ENCODE measurements around the gene TEX52. TPM values are rescaled to one million over a fixed set of nuclear protein-coding genes. Genes with fewer than 3 reads are reported as not detected.

Gene TEX52
- total and polyA plus RNA-seq, 2 experiments from 2014 or later, result not detected

GRCh38 chr12:2820432-2820831, 36.4 kb downstream of the TEX52 start:
- no peak overlapping the region for H3K27ac ChIP-seq
- H3K9me3 ChIP-seq (ENCODE audit: low read depth), result no peaks in the 10 kb centered on the region
- no peak for DNase-seq (ENCODE audit: low read depth in 1 of 2, low spot score in 1 of 2)
- no peaks in the 10 kb centered on the region for H3K4me1 ChIP-seq (ENCODE audit: low read depth)
- TF ChIP-seq CTCF (IDR thresholded peaks at IDR 0.05; ENCODE audit: low read depth, low read length), result no peak
- peaks cover 38% of the 10 kb centered on the region for H3K36me3 ChIP-seq
- H3K27me3 ChIP-seq, result no peaks in the 10 kb centered on the region
- no peak overlapping the region for H3K4me3 ChIP-seq

GRCh38 chr12:2819810-2820209, 37.0 kb downstream of the TEX52 start:
- no peak for DNase-seq (ENCODE audit: low read depth in 1 of 2, low spot score in 1 of 2)
- Histone ChIP-seq H3K27me3 (no peaks in the 10 kb centered on the region), H3K9me3 (ENCODE audit: low read depth) (no peaks in the 10 kb centered on the region), H3K4me3 (no peak overlapping the region), H3K36me3 (peaks cover 34% of the 10 kb centered on the region), H3K27ac (no peak overlapping the region), H3K4me1 (ENCODE audit: low read depth) (no peaks in the 10 kb centered on the region)
- TF ChIP-seq CTCF (IDR thresholded peaks at IDR 0.05; ENCODE audit: low read depth, low read length), result no peak

DNA sequence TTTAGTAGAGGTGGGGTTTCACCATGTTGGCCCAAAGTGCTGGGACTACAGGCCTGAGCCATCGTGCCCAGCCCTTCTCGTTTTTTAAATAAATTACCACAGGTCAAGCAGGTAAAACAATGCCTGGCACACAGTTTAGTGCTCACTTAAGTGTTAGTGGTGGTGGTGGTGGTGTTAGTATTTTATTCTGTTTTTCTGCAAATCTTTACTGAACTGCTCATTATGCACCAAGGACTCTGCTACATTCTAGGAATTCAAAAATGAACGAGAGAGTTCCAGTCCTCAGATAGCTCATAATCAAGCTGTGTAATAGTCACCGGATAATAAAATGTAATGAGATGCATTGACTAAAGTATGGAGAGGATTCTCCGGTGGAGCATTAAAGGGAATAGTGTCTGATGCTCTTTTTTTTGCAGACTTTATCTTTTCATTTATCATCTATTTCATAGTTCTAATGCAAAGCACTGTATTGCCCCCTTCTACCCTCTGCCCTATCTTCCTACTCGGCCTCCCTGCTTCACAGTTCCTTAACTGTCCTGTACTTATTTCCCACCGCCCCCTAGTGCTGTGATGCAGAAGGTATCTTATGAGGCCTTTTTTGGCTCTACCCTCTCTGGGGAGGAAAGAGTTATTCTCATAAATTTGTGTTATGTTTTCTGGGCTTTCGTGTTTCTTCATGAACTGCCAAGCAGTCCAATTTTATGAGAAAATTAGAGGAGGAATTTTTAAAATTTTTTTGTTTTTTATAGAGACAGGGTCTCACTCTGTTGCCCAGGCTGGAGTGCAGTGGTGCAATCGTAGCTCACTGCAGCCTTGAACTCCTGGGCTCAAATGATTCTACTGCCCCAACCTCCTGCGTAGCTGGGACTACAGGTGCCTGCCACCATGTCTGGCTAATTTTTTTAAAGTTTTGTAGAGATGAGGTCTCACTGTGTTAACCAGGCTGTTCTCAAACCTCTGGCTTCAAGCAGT, 43.3 kb downstream of the TEX52 start:
- Histone ChIP-seq H3K4me1 (ENCODE audit: low read depth) (peaks cover 9% of the 10 kb centered on the region), H3K36me3 (peaks cover 12% of the 10 kb centered on the region), H3K27ac (peak overlapping the region; percentile 96), H3K27me3 (no peaks in the 10 kb centered on the region), H3K4me3 (peak overlapping the region; percentile 64), H3K9me3 (ENCODE audit: low read depth) (no peaks in the 10 kb centered on the region)
- DNase-seq (ENCODE audit: low read depth in 1 of 2, low spot score in 1 of 2), result peak; percentile 73 to 80
- peak; percentile 77 for TF ChIP-seq CTCF (IDR thresholded peaks at IDR 0.05; ENCODE audit: low read depth, low read length)

DNA sequence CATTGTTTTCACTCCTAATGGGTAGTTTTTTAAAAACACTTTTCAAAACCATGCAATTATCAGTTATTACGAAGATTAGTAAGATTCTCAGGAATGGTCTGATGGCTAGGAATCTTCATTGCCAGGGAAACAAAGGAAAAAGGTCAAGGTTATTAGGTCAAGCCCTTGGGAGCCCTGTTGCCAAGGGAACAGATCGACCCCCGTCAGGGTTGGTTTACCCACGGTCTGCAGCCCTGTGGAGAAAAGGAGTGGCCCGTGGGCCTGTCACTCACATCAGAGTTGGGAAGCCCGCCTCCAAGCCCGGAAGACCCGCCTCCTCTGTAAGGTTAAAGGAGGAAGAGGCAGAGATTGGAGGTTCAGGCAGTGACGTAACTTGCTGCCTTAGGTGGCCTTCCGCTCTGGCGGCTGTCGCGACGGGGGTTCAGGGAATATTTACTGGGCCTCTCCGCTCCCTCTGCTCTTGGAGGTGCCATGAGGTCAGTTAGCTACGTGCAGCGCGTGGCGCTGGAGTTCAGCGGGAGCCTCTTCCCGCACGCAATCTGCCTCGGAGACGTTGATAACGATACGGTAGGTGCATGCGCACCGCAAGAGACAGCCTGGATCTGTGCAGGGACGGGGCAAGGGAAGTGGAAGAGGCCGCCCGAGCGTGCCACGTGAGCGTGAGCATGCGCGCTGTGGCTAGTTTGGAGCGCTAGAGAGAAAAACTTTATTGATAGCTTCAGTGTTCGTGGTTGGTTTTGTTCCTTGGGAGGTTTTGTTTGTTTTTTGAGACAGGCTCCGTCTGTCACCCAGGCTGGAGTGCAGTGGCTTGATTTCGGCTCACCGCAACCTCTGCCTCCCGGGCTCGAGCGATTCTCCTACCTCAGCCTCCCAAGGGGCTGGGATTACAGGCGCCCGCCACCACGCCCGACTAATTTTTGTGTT, 44.3 kb downstream of the TEX52 start, which contains the start of gene ITFG2:
Gene ITFG2 (plus strand): TSS at position 379 of the 924 bp plus-strand sequence. CDS start 93 bp downstream, at position 472.
- peaks cover 4% of the 10 kb centered on the region for H3K36me3 ChIP-seq
- peak; percentile 99 for DNase-seq (ENCODE audit: low read depth in 1 of 2, low spot score in 1 of 2)
- no peaks in the 10 kb centered on the region for H3K27me3 ChIP-seq
- peaks cover 9% of the 10 kb centered on the region for H3K4me1 ChIP-seq (ENCODE audit: low read depth)
- no peak for TF ChIP-seq CTCF (IDR thresholded peaks at IDR 0.05; ENCODE audit: low read depth, low read length)
- no peaks in the 10 kb centered on the region for H3K9me3 ChIP-seq (ENCODE audit: low read depth)
- H3K27ac ChIP-seq, result peak within 1 kb of the TSS; percentile 96
- H3K4me3 ChIP-seq, result peak within 1 kb of the TSS; percentile 64

- H3K27ac ChIP-seq, result no peak overlapping the region
- peaks cover 9% of the 10 kb centered on the region for H3K4me1 ChIP-seq (ENCODE audit: low read depth)
- no peaks in the 10 kb centered on the region for H3K27me3 ChIP-seq
- H3K36me3 ChIP-seq, result no peaks in the 10 kb centered on the region
- DNase-seq (ENCODE audit: low read depth in 1 of 2, low spot score in 1 of 2), result no peak
- H3K9me3 ChIP-seq (ENCODE audit: low read depth), result no peaks in the 10 kb centered on the region
- TF ChIP-seq CTCF (IDR thresholded peaks at IDR 0.05; ENCODE audit: low read depth, low read length), result no peak
- H3K4me3 ChIP-seq, result peak overlapping the region; percentile 64
Observed at GRCh38 chr12:2811801-2812200, 45.0 kb downstream of the TEX52 start.
